GM18867 (cell line): ENCODE results near the gene ABHD12.
"Not testable (repeated sequence)": the region's sequence is repeated elsewhere in the genome, so short reads cannot be mapped to it uniquely, and the experiment has no call there.

Experiments used
- ATAC-seq: cut with Tn5 transposase; IDR thresholded peaks from one replicate; pipeline ENCODE4 v1.9.1; 2021; ENCODE audit warnings: mild to moderate bottlenecking, moderate library complexity; ENCODE audit not compliant: unreplicated experiment

Gene ABHD12

GRCh38 chr20:25355011-25355595 lies 35.5 kb downstream of the ABHD12 start:
- no peak for ATAC-seq

- no peak for ATAC-seq
Measured at GRCh38 chr20:25353747-25354705, 36.6 kb downstream of the ABHD12 start.

GRCh38 chr20:25353353-25353746 lies 37.3 kb downstream of the ABHD12 start:
- ATAC-seq: no peak

GRCh38 chr20:25352746-25353145 lies 37.9 kb downstream of the ABHD12 start:
- ATAC-seq: no peak

GRCh38 chr20:25351024-25351360 lies 39.6 kb downstream of the ABHD12 start:
- ATAC-seq: no peak

- no peak for ATAC-seq
Measured at GRCh38 chr20:25346349-25346748, 44.3 kb downstream of the ABHD12 start.

- no peak for ATAC-seq
Measured at GRCh38 chr20:25345721-25346120, 44.9 kb downstream of the ABHD12 start.

GRCh38 chr20:25344634-25345033 lies 46.0 kb downstream of the ABHD12 start:
- no peak for ATAC-seq

- ATAC-seq: no peak
Measured at GRCh38 chr20:25341716-25342680, 48.6 kb downstream of the ABHD12 start.

GRCh38 chr20:25340380-25340779 lies 50.3 kb downstream of the ABHD12 start:
- no peak for ATAC-seq

GRCh38 chr20:25339608-25340007 lies 51.0 kb downstream of the ABHD12 start:
- no peak for ATAC-seq

- no peak for ATAC-seq
Measured at GRCh38 chr20:25338112-25339023, 52.3 kb downstream of the ABHD12 start.

GRCh38 chr20:25336561-25337422 lies 53.8 kb downstream of the ABHD12 start:
- no peak for ATAC-seq

GRCh38 chr20:25334972-25335371 lies 55.7 kb downstream of the ABHD12 start:
- ATAC-seq: not testable (repeated sequence)

- ATAC-seq: no peak
Measured at GRCh38 chr20:25328954-25329498, 61.6 kb downstream of the ABHD12 start.

GRCh38 chr20:25327521-25328235 lies 63.0 kb downstream of the ABHD12 start:
- no peak for ATAC-seq

GRCh38 chr20:25325997-25326396 lies 64.6 kb downstream of the ABHD12 start:
- no peak for ATAC-seq

- ATAC-seq: no peak
Measured at GRCh38 chr20:25325073-25325472, 65.6 kb downstream of the ABHD12 start.
